ENCODE results near the gene OR7A10. TPM values are rescaled to one million over a fixed set of nuclear protein-coding genes. Genes with fewer than 3 reads are reported as not detected.

The OR7A10 gene
- polyA plus RNA-seq, 1 experiment, result not detected

DNA sequence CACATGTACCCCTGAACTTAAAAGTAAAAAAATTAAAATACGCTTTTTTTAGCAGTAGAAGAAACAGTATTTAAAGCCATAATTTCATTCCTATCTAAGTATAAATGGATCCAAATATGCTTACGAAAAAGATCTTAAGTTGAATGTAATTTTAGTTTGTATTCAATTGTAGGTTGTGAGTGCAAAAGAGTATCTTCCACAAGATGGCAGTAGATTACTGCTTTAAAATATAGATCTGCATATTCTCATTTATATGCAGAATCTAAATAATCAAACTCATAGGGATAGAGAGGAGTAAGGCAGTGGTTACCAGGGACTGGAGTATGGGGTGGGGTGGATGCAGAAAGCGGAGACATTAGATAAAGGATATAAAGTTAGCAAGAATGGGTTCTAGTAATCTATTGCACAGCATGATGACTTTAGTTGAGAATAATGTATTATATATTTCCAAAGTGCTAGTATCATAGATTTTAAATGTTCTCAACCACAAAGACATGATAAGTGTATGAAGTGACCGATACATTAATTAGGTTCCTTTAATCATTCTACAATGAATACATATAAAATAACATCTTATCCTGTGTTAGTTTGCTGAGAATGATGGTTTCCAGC lies 23.0 kb upstream of the OR7A10 start:
- ChIA-PET CTCF (no interaction called here), POLR2A (no interaction called here)
- H3K4me3 ChIP-seq (ENCODE audit: low read depth, low read length), result no peak overlapping the region
- H3K27ac ChIP-seq (ENCODE audit: low read depth, low read length), result no peak overlapping the region
- TF ChIP-seq, protein P1, sequence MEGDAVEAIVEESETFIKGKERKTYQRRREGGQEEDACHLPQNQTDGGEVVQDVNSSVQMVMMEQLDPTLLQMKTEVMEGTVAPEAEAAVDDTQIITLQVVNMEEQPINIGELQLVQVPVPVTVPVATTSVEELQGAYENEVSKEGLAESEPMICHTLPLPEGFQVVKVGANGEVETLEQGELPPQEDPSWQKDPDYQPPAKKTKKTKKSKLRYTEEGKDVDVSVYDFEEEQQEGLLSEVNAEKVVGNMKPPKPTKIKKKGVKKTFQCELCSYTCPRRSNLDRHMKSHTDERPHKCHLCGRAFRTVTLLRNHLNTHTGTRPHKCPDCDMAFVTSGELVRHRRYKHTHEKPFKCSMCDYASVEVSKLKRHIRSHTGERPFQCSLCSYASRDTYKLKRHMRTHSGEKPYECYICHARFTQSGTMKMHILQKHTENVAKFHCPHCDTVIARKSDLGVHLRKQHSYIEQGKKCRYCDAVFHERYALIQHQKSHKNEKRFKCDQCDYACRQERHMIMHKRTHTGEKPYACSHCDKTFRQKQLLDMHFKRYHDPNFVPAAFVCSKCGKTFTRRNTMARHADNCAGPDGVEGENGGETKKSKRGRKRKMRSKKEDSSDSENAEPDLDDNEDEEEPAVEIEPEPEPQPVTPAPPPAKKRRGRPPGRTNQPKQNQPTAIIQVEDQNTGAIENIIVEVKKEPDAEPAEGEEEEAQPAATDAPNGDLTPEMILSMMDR (IDR thresholded peaks at IDR 0.05; ENCODE audit: low read depth, low read length), result peak; percentile 51
- DNase-seq (ENCODE audit: low read depth, low spot score), result no peak
- H3K27me3 ChIP-seq (ENCODE audit: control insufficient read depth, insufficient read depth, low read length), result no peaks in the 10 kb centered on the region
- no peaks in the 10 kb centered on the region for H3K9me3 ChIP-seq (ENCODE audit: control insufficient read depth, insufficient read depth, low read length)

DNA sequence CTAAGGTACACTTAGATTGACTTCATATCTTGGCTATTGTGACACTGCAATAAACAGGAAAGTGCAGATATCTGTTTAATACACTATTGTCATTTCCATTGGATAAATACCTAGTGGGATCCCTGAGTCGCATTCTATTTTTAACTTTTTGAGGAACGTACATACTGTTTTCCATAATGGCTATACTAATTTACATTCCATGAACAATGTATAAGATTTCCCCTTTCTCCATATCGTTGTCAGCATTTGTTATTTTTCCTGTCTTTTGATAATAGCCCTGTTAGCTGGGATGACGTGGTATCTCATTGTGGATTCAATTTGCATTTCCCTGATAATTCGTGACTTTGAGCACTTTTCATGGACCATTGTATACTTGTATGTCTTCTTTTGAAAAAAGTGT lies 19.8 kb upstream of the OR7A10 start:
- Histone ChIP-seq H3K27me3 (ENCODE audit: control insufficient read depth, insufficient read depth, low read length) (no peaks in the 10 kb centered on the region), H3K27ac (ENCODE audit: low read depth, low read length) (no peak overlapping the region), H3K4me3 (ENCODE audit: low read depth, low read length) (no peak overlapping the region), H3K9me3 (ENCODE audit: control insufficient read depth, insufficient read depth, low read length) (no peaks in the 10 kb centered on the region)
- ChIA-PET POLR2A (no interaction called here), CTCF (no interaction called here)
- DNase-seq (ENCODE audit: low read depth, low spot score), result no peak
- TF ChIP-seq, protein P1 (IDR thresholded peaks at IDR 0.05; ENCODE audit: low read depth, low read length), result no peak

DNA sequence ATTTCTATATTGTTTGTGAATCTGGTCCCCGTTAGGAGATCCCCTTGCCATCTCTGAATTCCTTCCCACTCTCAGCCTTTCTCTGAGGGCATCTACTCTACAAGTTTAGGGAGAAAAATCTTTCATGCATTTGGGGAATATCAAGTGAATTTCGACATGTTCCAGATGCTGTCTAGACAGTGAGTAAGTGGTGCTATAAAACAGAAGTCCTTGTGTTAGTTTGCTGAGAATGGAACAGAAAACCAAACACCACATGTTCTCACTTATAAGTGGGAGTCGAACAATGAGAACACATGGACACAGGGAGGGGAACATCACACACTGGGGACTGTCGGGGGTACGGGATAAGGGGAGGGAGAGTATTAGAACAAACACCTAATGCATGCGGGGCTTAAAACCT lies 5.1 kb downstream of the OR7A10 start:
- POLR2A ChIA-PET, result no interaction called here
- Histone ChIP-seq H3K9me3 (ENCODE audit: control insufficient read depth, insufficient read depth, low read length) (no peaks in the 10 kb centered on the region), H3K27me3 (ENCODE audit: control insufficient read depth, insufficient read depth, low read length) (no peaks in the 10 kb centered on the region), H3K27ac (ENCODE audit: low read depth, low read length) (no peak overlapping the region), H3K4me3 (ENCODE audit: low read depth, low read length) (no peak overlapping the region)
- TF ChIP-seq, protein P1 (IDR thresholded peaks at IDR 0.05; ENCODE audit: low read depth, low read length), result no peak
- no peak for DNase-seq (ENCODE audit: low read depth, low spot score)
- CTCF ChIA-PET, result no interaction called here

DNA sequence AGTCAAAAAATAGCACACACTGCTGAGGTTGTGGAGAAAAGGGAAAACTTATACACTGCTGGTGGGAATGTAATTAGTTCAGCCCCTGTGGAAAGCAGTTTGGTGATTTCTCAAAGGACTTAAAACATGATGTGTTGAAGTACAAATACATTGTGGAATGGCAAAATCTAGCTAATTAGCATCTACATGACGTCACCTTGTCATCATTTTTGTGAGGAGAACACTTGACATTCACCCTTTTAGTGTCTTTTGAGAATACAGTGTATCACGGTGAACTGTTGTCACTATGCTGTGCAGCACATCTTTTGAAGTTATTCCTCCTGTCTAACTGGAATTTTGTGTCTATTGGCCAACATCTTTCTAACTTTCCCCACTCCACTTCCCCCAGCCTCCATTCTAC lies 5.6 kb downstream of the OR7A10 start:
- Histone ChIP-seq H3K9me3 (ENCODE audit: control insufficient read depth, insufficient read depth, low read length) (no peaks in the 10 kb centered on the region), H3K27me3 (ENCODE audit: control insufficient read depth, insufficient read depth, low read length) (no peaks in the 10 kb centered on the region), H3K27ac (ENCODE audit: low read depth, low read length) (no peak overlapping the region), H3K4me3 (ENCODE audit: low read depth, low read length) (no peak overlapping the region)
- ChIA-PET CTCF (no interaction called here), POLR2A (no interaction called here)
- no peak for DNase-seq (ENCODE audit: low read depth, low spot score)
- TF ChIP-seq, protein P1 (IDR thresholded peaks at IDR 0.05; ENCODE audit: low read depth, low read length), result no peak

DNA sequence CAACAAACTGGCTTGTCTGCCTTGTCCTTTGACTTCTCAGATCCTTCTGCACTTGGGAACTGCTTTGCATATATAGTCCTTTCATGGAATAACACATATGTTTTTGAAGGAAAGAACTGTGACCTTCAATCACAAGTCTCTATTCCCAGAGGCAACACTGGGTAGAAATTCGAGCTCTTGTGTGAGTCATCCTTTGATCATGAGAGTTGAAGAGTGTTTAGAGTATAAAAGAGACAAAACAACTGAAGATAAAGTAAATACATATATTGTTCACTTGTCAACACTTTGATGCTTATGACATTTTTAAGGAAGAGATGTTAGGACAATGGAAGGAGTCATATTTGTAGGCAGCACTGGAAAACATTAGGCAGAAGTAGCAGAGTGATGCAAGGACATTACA lies 8.5 kb downstream of the OR7A10 start:
- Histone ChIP-seq H3K27ac (ENCODE audit: low read depth, low read length) (no peak overlapping the region), H3K27me3 (ENCODE audit: control insufficient read depth, insufficient read depth, low read length) (no peaks in the 10 kb centered on the region), H3K9me3 (ENCODE audit: control insufficient read depth, insufficient read depth, low read length) (no peaks in the 10 kb centered on the region), H3K4me3 (ENCODE audit: low read depth, low read length) (no peak overlapping the region)
- POLR2A ChIA-PET, result no interaction called here
- TF ChIP-seq, protein P1 (IDR thresholded peaks at IDR 0.05; ENCODE audit: low read depth, low read length), result no peak
- DNase-seq (ENCODE audit: low read depth, low spot score), result no peak
- CTCF ChIA-PET, result no interaction called here
